Measurements from ENCODE around the gene SLC7A8.

Gene SLC7A8

DNA sequence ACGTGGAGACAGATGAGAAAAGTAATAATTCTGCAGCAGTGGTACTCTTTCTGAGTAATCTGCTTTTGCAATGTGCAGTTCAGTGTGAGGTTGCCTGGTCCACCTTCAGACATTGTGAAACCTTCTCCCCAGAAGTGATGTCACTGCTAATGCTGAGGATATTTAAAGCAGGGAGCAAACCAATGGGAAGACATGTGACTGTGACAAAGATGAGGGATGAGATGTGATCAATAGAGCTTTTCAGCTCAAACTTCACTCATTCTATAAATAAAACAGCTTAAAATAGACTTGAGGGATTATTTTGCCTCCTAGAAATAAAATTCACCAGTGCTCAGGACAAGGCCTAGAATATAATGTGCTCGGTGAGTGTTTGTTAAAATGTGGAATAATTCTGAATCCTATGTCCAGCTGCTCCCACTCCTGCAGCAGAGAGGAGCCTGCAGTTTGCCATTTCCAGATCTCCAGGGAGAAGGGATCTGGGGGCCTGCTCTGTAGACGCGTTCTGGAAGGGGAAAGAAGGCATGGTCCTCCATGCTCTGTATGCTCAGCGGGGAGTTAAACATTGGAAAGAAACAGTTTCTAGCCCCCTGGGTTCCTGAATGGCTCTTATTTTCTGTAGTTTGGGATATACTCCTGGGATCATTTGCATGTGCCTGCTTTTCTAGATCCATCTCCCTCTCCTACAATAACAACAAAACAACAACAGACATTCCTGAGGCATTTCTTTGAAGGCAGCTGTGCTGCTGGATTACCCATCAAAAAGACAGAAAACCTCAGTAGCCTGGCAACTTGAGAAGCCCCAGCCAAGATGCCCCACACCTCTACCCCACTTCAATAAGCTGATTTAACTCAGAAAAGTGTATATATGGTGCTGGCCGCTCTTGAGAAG, 8.9 kb downstream of the SLC7A8 start:
- no peak for DNase-seq
- no peak overlapping the region for H3K27ac Mint-ChIP-seq
- H3K27me3 Mint-ChIP-seq: peaks cover 52 to 58% of the 10 kb centered on the region in 2 donors
- no peak for ATAC-seq (replicated peaks)
- no peaks in the 10 kb centered on the region for H3K36me3 Mint-ChIP-seq (ENCODE audit: insufficient read depth)
- H3K9me3 Mint-ChIP-seq: no peaks in the 10 kb centered on the region
- H3K4me1 Mint-ChIP-seq (ENCODE audit: low read depth in 2 of 2): no peaks in the 10 kb centered on the region
- no peak overlapping the region for H3K4me3 Mint-ChIP-seq

DNA sequence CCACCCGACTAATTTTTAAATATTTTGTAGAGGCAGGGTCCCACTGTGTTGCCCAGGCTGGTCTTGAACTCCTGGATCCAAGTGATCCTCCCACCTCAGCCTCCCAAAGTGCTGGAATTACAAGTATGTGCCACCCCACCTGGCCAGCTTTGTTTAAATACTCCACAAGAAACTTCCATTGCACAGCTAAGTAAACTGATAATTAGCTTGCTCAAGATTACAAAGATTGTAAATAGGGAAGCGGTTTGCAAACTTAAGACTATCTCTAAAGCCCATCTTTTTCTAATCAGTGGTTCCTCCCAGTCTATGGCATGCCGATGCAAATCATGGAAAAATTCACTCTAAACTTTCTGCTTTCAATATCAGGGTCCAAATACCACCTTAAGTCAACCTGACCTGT, 9.7 kb downstream of the SLC7A8 start:
- no peaks in the 10 kb centered on the region for H3K4me1 Mint-ChIP-seq (ENCODE audit: low read depth in 2 of 2)
- H3K27me3 Mint-ChIP-seq: peaks cover 50 to 52% of the 10 kb centered on the region in 2 donors
- H3K4me3 Mint-ChIP-seq: no peak overlapping the region
- no peaks in the 10 kb centered on the region for H3K36me3 Mint-ChIP-seq (ENCODE audit: insufficient read depth)
- no peak for DNase-seq
- no peaks in the 10 kb centered on the region for H3K9me3 Mint-ChIP-seq
- H3K27ac Mint-ChIP-seq: no peak overlapping the region
- no peak for ATAC-seq (replicated peaks)

DNA sequence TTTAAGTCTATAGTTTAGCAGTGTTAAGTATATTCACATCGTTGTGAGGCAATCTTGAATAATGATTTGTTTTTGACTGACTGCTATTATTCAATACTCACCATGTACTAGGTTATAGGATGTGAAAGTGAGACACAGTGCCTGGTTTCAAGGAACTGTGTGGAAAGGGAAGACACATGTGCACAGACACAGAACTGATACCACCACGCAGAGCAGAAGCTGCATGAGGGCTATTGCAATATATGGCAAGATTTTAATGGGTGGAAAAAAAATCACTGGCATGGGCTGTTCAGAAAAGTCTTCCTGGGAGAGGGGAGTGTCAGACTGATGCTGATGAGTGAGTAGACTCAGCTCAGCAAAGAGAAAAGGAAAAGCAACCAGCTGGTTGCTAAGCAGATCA, 10.4 kb downstream of the SLC7A8 start:
- no peaks in the 10 kb centered on the region for H3K4me1 Mint-ChIP-seq (ENCODE audit: low read depth in 2 of 2)
- no peaks in the 10 kb centered on the region for H3K9me3 Mint-ChIP-seq
- H3K27me3 Mint-ChIP-seq: peaks cover 57 to 60% of the 10 kb centered on the region in 2 donors
- no peak overlapping the region for H3K27ac Mint-ChIP-seq
- H3K4me3 Mint-ChIP-seq: no peak overlapping the region
- ATAC-seq (replicated peaks) (no peak), DNase-seq (no peak)
- no peaks in the 10 kb centered on the region for H3K36me3 Mint-ChIP-seq (ENCODE audit: insufficient read depth)

DNA sequence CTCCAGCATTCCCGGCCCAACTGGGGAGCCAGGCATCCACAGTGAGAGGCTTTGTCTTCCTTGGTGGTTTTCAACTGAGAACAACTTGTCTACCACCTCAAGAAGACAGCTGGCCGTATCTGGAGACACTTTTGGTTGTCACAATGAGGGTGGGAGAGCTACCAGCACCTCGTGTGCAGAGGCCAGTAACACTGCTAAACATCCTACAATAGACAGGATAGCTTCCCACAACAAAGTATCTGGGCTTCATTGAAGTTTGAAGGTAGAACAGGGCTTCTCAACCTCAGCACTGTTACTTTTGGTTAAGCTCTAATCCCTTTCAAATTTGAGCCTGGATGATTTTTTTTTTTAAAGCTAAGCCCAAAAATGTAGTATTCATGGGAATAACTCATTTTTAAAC, 10.9 kb downstream of the SLC7A8 start:
- ATAC-seq (replicated peaks) (no peak), DNase-seq (no peak)
- no peak overlapping the region for H3K27ac Mint-ChIP-seq
- H3K36me3 Mint-ChIP-seq (ENCODE audit: insufficient read depth): no peaks in the 10 kb centered on the region
- peaks cover 61 to 65% of the 10 kb centered on the region in 2 donors for H3K27me3 Mint-ChIP-seq
- no peak overlapping the region for H3K4me3 Mint-ChIP-seq
- no peaks in the 10 kb centered on the region for H3K4me1 Mint-ChIP-seq (ENCODE audit: low read depth in 2 of 2)
- no peaks in the 10 kb centered on the region for H3K9me3 Mint-ChIP-seq

DNA sequence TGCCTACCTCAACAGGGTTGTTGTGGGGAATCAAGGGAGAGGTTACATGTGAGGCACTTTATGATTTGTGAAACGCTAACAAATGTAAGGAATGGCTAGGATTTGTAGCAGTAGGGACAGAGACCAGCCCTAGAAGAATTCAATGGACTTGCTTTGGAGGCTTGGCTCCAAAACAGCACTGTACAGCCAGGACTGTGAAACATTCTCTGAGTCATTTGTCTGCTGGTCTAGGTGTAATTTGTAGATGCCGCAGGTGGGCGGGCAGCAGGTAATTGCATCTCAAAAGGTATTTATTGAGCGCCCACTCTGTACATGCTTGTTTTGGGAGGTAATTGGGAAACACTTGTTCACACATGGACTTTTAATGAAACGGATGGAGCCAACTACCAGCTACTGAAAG, 11.4 kb downstream of the SLC7A8 start:
- Mint-ChIP-seq H3K9me3 (no peaks in the 10 kb centered on the region), H3K27ac (no peak overlapping the region), H3K4me1 (ENCODE audit: low read depth in 2 of 2) (no peaks in the 10 kb centered on the region)

DNA sequence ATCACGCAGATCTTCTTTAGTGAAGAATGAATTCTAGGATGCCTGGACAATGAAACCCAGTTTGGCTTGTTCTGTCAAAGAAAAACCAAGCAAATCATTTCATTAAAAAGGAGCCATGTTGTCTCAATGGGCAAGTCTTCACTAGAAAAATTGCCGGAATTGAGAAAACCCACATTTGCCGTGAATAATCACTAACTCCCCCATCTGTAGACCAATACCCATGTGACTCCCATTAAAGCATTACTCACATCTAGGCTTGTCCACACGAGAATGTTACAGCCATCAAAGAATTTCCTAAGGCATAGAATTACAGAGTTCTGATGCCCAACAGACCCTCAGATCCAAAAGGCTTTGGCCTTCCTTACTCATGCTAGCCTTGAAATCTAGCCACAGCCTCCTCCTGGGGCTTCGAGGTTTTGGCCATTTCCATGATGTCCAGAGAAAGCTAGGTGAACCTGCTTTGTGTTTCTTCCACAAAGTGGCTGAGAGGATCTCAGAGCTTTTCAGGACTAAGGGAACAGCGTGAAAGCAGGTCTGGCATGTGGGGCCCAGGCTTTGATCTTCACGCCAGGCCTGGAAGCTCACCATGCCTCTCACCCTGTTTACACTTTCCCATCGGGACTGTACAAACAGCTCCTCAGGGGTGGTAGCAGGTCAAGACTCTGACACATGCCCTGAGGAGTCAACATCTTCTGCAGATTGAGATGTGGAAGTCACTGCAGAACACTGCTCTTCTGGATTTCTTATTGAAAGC, 12.1 kb downstream of the SLC7A8 start:
- Mint-ChIP-seq H3K4me1 (ENCODE audit: low read depth in 2 of 2) (no peaks in the 10 kb centered on the region), H3K27me3 (peaks cover 64 to 73% of the 10 kb centered on the region in 2 donors), H3K36me3 (ENCODE audit: insufficient read depth) (no peaks in the 10 kb centered on the region), H3K27ac (no peak overlapping the region), H3K4me3 (no peak overlapping the region), H3K9me3 (no peaks in the 10 kb centered on the region)
- DNase-seq: no peak
- no peak for ATAC-seq (replicated peaks)

More for the DNA sequence above, 11.4 kb downstream of the SLC7A8 start:
- Mint-ChIP-seq H3K27me3 (peaks cover 61 to 67% of the 10 kb centered on the region in 2 donors), H3K36me3 (ENCODE audit: insufficient read depth) (no peaks in the 10 kb centered on the region), H3K4me3 (no peak overlapping the region)
- ATAC-seq (replicated peaks) (no peak), DNase-seq (no peak)

DNA sequence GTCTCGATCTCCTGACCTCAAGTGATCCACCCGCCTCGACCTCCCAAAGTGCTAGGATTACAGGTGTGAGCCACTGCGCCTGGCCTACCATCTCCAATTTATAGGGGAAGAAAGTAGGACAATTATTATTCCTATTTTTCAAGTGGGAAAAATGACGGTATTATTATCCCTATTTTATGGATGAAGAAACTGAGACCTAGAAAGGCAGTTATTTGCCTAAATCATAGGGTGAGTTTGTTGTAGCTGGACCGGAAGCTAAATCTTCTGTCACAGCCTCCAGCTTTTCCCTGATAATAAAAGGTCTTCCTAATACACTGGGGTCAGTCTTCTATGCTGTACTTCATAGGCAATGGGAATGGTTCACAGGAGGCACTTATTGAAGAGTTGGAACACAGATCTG, 13.8 kb downstream of the SLC7A8 start:
- Mint-ChIP-seq H3K4me1 (ENCODE audit: low read depth in 2 of 2) (no peaks in the 10 kb centered on the region), H3K27ac (no peak overlapping the region), H3K36me3 (ENCODE audit: insufficient read depth) (no peaks in the 10 kb centered on the region), H3K27me3 (peaks cover 70 to 76% of the 10 kb centered on the region in 2 donors), H3K9me3 (no peaks in the 10 kb centered on the region), H3K4me3 (no peak overlapping the region)
- ATAC-seq (replicated peaks) (no peak), DNase-seq (no peak)

DNA sequence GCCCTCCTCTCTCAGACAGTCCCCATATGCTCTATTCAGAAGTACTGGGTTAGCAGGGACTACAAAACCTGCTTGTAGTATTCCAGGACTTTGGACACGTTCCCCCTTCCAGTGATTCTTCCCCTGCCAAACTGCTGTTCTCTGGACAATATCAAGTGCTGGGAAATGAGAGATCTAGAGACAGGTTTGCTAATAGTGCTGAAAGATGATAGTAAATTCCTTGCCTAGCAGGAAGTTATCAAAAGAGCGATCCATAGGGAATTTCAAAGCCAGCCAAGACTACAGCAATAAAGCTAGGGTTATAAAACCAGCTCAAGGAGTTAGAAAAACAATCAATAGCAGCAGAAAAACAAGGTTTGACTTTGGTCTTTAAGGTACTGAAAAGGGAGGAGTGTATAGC, 15.2 kb downstream of the SLC7A8 start:
- H3K4me3 Mint-ChIP-seq: no peak overlapping the region
- no peaks in the 10 kb centered on the region for H3K9me3 Mint-ChIP-seq
- H3K27ac Mint-ChIP-seq: no peak overlapping the region
- no peaks in the 10 kb centered on the region for H3K4me1 Mint-ChIP-seq (ENCODE audit: low read depth in 2 of 2)
- peaks cover 62 to 67% of the 10 kb centered on the region in 2 donors for H3K27me3 Mint-ChIP-seq
- DNase-seq (no peak), ATAC-seq (replicated peaks) (no peak)
- no peaks in the 10 kb centered on the region for H3K36me3 Mint-ChIP-seq (ENCODE audit: insufficient read depth)

DNA sequence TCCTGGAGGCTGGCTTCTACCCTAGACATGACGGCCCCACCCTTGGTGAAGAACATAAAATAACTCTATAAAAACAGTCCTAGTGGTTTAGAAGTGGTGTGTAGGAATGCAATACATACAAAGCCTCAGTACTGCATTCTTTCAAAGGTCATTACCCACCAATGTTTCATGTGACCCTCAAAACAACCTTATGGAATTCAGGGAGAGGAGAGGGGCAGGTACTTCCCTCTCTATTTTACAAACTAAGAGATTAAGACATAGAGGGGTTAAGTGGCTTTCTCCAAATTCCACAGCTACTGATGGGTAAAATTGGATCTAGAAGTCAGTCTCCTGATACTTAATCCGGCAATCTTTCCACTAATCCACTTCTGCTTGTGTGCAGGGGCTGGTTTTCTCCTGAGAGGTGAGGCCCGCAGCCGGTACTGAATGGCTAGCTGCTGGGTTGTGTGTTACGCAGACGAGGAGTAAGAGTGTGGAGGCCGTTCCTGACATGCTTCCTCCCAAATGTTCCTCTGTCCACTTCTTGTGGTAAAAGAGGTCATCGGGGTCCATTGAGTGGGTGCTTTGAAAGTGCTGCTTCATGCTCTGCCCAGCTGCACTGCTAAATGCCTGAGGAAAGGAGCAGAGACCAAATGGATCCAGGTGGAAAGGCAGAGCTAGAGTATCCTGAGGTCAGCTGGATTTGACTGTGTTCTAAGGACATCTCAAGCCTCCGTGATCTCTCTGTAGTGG, 16.2 kb downstream of the SLC7A8 start:
- Mint-ChIP-seq H3K4me3 (no peak overlapping the region), H3K27ac (no peak overlapping the region), H3K36me3 (ENCODE audit: insufficient read depth) (no peaks in the 10 kb centered on the region), H3K9me3 (no peaks in the 10 kb centered on the region), H3K27me3 (peaks cover 57 to 58% of the 10 kb centered on the region in 2 donors), H3K4me1 (ENCODE audit: low read depth in 2 of 2) (no peaks in the 10 kb centered on the region)
- no peak for ATAC-seq (replicated peaks)
- no peak for DNase-seq

DNA sequence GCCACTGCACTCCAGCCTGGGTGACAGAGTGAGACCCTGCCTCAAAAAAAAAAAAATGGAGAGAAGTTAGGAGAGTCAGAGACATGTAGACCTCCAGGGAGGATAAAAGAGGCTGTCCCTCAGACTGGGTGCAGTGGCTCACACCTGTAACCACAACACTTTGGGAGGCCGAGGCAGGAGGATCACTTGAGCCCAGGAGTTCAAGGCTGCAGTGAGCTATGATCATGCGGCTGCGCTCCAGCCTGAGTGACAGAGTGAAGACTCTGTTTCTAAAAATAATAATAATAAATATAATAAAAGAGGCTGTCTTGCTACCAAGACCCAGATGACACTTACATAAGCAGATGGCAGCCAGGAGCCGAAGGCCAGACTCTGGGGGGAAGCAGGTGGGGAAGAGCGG, 18.5 kb downstream of the SLC7A8 start:
- ATAC-seq (replicated peaks): no peak
- peaks cover 51 to 52% of the 10 kb centered on the region in 2 donors for H3K27me3 Mint-ChIP-seq

DNA sequence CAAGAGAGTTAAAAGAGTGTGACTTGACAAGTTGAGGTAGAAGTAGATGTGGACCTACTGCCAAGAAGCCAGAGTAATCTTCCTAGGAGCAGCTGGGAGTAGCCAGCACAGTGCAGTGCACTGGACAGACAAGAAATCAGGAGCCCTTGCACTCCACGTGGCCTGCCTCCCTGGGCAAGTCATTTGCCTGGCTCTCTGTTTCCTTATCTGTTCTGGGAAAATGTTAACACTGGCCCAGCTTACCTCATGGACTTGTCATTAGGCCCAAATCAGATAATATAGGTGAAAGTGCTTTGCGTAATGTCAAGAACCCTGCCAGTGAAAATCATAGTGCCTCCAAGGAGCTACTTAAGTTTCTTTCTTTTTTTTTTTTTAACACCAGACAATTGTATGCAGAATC, 19.2 kb downstream of the SLC7A8 start:
- no peak for ATAC-seq (replicated peaks)
- no peak for DNase-seq
- H3K4me1 Mint-ChIP-seq (ENCODE audit: low read depth in 2 of 2): peaks cover 0 to 5% of the 10 kb centered on the region in 2 donors
- H3K9me3 Mint-ChIP-seq: no peaks in the 10 kb centered on the region
- H3K27ac Mint-ChIP-seq: no peak overlapping the region
- H3K27me3 Mint-ChIP-seq: peaks cover 55 to 58% of the 10 kb centered on the region in 2 donors
- H3K36me3 Mint-ChIP-seq (ENCODE audit: insufficient read depth): peaks cover 3% of the 10 kb centered on the region
- H3K4me3 Mint-ChIP-seq: no peak overlapping the region

More for the DNA sequence above, 18.5 kb downstream of the SLC7A8 start:
- Mint-ChIP-seq H3K4me3 (no peak overlapping the region), H3K36me3 (ENCODE audit: insufficient read depth) (peaks cover 3% of the 10 kb centered on the region), H3K9me3 (no peaks in the 10 kb centered on the region), H3K4me1 (ENCODE audit: low read depth in 2 of 2) (peaks cover 0 to 5% of the 10 kb centered on the region in 2 donors), H3K27ac (no peak overlapping the region)
- no peak for DNase-seq

DNA sequence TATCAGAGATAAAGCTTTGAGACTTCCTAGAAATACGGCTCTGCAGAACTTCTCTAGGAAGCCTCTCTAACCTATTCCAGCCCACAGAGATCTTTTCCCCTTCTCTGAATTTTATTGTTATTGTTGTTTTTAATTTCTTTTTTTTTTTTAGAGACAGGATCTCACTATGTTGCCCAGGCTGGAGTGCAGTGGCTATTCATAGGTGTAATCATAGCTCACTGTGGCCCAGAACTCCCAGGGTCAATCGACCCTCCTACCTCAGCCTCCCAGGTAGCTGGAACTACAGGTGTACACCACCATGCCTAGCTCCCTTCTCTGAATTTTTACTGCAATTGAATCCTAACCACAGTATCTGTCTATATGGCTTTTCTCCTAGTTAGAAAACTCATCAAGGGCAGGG, 19.6 kb downstream of the SLC7A8 start:
- Mint-ChIP-seq H3K27ac (no peak overlapping the region), H3K4me3 (no peak overlapping the region), H3K27me3 (peaks cover 59 to 62% of the 10 kb centered on the region in 2 donors), H3K36me3 (ENCODE audit: insufficient read depth) (peaks cover 3% of the 10 kb centered on the region), H3K9me3 (no peaks in the 10 kb centered on the region), H3K4me1 (ENCODE audit: low read depth in 2 of 2) (peaks cover 0 to 5% of the 10 kb centered on the region in 2 donors)
- ATAC-seq (replicated peaks): no peak
- no peak for DNase-seq

DNA sequence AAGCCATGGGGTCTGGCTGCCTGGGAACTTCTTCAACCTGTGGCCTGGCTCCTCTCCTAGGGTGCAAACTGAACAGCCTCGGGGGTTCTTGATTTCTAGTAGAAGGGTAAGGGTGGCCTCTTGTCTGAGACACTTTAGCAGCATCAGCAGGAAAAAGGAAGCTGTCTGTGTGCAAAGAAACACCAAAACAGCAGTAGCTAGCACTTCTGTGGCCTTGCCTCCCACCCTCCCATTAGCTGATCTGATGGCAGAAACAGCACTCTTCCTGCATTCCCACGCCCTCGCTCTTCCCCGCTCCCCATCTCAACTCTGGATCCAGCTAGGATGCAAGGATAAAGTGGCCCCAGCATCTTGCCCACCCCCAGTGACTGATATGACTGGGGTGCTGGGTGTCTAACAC, 20.7 kb downstream of the SLC7A8 start:
- H3K27me3 Mint-ChIP-seq: peaks cover 58 to 59% of the 10 kb centered on the region in 2 donors
- no peaks in the 10 kb centered on the region for H3K9me3 Mint-ChIP-seq
- peaks cover 3% of the 10 kb centered on the region for H3K36me3 Mint-ChIP-seq (ENCODE audit: insufficient read depth)
- H3K27ac Mint-ChIP-seq: peak overlapping the region; percentile 13 to 18
- H3K4me1 Mint-ChIP-seq (ENCODE audit: low read depth in 2 of 2): peaks cover 0 to 5% of the 10 kb centered on the region in 2 donors
- no peak overlapping the region for H3K4me3 Mint-ChIP-seq
- DNase-seq (no peak), ATAC-seq (replicated peaks) (no peak)
